Measurements from ENCODE around the gene SKI. TPM values are rescaled to one million over a fixed set of nuclear protein-coding genes. Genes with fewer than 3 reads are reported as not detected.
A peak's percentile ranks its signal among the peaks of the same experiment; 100 is the strongest.
"Not testable (repeated sequence)": the region's sequence is repeated elsewhere in the genome, so short reads cannot be mapped to it uniquely, and the experiment has no call there.

SKI gene
- total RNA-seq, 2 donors from 2014 or later = 65.4 to 79.2 TPM

GRCh38 chr1:2295526-2295925 lies 67.4 kb downstream of the SKI start:
- TF ChIP-seq, protein P1, sequence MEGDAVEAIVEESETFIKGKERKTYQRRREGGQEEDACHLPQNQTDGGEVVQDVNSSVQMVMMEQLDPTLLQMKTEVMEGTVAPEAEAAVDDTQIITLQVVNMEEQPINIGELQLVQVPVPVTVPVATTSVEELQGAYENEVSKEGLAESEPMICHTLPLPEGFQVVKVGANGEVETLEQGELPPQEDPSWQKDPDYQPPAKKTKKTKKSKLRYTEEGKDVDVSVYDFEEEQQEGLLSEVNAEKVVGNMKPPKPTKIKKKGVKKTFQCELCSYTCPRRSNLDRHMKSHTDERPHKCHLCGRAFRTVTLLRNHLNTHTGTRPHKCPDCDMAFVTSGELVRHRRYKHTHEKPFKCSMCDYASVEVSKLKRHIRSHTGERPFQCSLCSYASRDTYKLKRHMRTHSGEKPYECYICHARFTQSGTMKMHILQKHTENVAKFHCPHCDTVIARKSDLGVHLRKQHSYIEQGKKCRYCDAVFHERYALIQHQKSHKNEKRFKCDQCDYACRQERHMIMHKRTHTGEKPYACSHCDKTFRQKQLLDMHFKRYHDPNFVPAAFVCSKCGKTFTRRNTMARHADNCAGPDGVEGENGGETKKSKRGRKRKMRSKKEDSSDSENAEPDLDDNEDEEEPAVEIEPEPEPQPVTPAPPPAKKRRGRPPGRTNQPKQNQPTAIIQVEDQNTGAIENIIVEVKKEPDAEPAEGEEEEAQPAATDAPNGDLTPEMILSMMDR (conservative IDR thresholded peaks at IDR 0.05) = no peak
- Histone ChIP-seq H3K9me3 (ENCODE audit: control insufficient read depth, low read length) (no peaks in the 10 kb centered on the region), H3K9ac (ENCODE audit: extremely low read depth, low read length, poor library complexity, severe bottlenecking) (no peak overlapping the region), H3K27me3 (ENCODE audit: control insufficient read depth, insufficient read depth, low read length, poor library complexity, severe bottlenecking) (no peaks in the 10 kb centered on the region), H3K36me3 (ENCODE audit: control insufficient read depth, insufficient read depth, low read length) (peaks cover 7% of the 10 kb centered on the region), H3K4me3 (ENCODE audit: low read length) (no peak overlapping the region), H3K4me1 (ENCODE audit: control insufficient read depth, insufficient read depth, low read length) (no peaks in the 10 kb centered on the region), H3K27ac (ENCODE audit: low read depth, low read length) (no peak overlapping the region)
- peaks cover 17% of the 10 kb centered on the region for H3K36me3 Mint-ChIP-seq (ENCODE audit: low read depth)
- no peak overlapping the region for H3K27ac Mint-ChIP-seq
- no peak for DNase-seq
- 95 to 96% methylated on average over 11 to 13 of the region's 13 CpGs for WGBS, 2 experiments (ENCODE audit: insufficient coverage in 1 of 2, insufficient read length in 1 of 2)
- H3K4me3 Mint-ChIP-seq = no peak overlapping the region
- H3K9me3 Mint-ChIP-seq = no peaks in the 10 kb centered on the region
- no peaks in the 10 kb centered on the region for H3K27me3 Mint-ChIP-seq (ENCODE audit: insufficient read depth)
- no peaks in the 10 kb centered on the region for H3K4me1 Mint-ChIP-seq

DNA sequence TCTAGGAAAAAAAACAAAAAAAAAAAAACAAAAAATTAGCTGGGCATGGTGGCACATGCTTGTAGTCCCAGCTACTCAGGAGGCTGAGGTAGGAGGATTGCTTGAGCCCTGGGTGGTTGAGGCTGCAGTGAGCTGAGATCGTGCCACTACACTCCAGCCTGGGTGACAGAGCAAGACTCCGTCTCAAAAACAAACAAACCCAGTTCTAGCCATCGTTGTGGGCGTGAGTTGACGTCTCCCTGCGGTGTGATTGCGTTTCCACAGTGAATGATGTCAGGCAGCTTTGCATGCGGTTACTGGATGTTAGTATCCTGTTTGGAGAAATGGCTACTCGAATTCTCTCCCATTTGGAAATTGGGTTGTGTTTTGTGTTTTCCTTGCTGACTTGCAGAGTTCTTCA lies 68.1 kb downstream of the SKI start:
- H3K9ac ChIP-seq (ENCODE audit: extremely low read depth, low read length, poor library complexity, severe bottlenecking); H3K4me3 Mint-ChIP-seq; H3K9me3 Mint-ChIP-seq; H3K27me3 Mint-ChIP-seq (ENCODE audit: insufficient read depth); H3K27me3 ChIP-seq (ENCODE audit: control insufficient read depth, insufficient read depth, low read length, poor library complexity, severe bottlenecking); H3K36me3 ChIP-seq (ENCODE audit: control insufficient read depth, insufficient read depth, low read length); H3K4me1 ChIP-seq (ENCODE audit: control insufficient read depth, insufficient read depth, low read length); H3K9me3 ChIP-seq (ENCODE audit: control insufficient read depth, low read length); H3K4me3 ChIP-seq (ENCODE audit: low read length); H3K27ac ChIP-seq (ENCODE audit: low read depth, low read length); DNase-seq; H3K4me1 Mint-ChIP-seq: not testable (repeated sequence)
- peak overlapping the region; percentile 18 for H3K27ac Mint-ChIP-seq
- peaks cover 17% of the 10 kb centered on the region for H3K36me3 Mint-ChIP-seq (ENCODE audit: low read depth)
- 82 to 91% methylated on average over 6 to 9 of the region's 9 CpGs for WGBS, 2 experiments (ENCODE audit: insufficient coverage in 1 of 2, insufficient read length in 1 of 2)

GRCh38 chr1:2296614-2297013 lies 68.5 kb downstream of the SKI start:
- Mint-ChIP-seq H3K27me3 (ENCODE audit: insufficient read depth) (no peaks in the 10 kb centered on the region), H3K9me3 (no peaks in the 10 kb centered on the region), H3K4me3 (no peak overlapping the region), H3K27ac (peak overlapping the region; percentile 18), H3K36me3 (ENCODE audit: low read depth) (peaks cover 17% of the 10 kb centered on the region), H3K4me1 (no peaks in the 10 kb centered on the region)
- TF ChIP-seq, protein P1 (conservative IDR thresholded peaks at IDR 0.05) = no peak
- 92 to 93% methylated on average over 12 to 18 of the region's 18 CpGs for WGBS, 2 experiments (ENCODE audit: insufficient coverage in 1 of 2, insufficient read length in 1 of 2)
- H3K9ac ChIP-seq (ENCODE audit: extremely low read depth, low read length, poor library complexity, severe bottlenecking) = no peak overlapping the region
- peaks cover 7% of the 10 kb centered on the region for H3K36me3 ChIP-seq (ENCODE audit: control insufficient read depth, insufficient read depth, low read length)
- no peaks in the 10 kb centered on the region for H3K27me3 ChIP-seq (ENCODE audit: control insufficient read depth, insufficient read depth, low read length, poor library complexity, severe bottlenecking)
- H3K4me3 ChIP-seq (ENCODE audit: low read length) = no peak overlapping the region
- no peak overlapping the region for H3K27ac ChIP-seq (ENCODE audit: low read depth, low read length)
- no peak for DNase-seq
- H3K9me3 ChIP-seq (ENCODE audit: control insufficient read depth, low read length) = no peaks in the 10 kb centered on the region
- H3K4me1 ChIP-seq (ENCODE audit: control insufficient read depth, insufficient read depth, low read length) = no peaks in the 10 kb centered on the region

All from endodermal cell (in vitro differentiated cells).